GM19467 (cell line): ENCODE data around the gene TFF2.

Experiments used
- ATAC-seq: cut with Tn5 transposase; IDR thresholded peaks from one replicate; pipeline ENCODE4 v1.9.1; 2021; ENCODE audit warnings: mild to moderate bottlenecking, moderate library complexity; ENCODE audit not compliant: unreplicated experiment

The TFF2 gene

DNA sequence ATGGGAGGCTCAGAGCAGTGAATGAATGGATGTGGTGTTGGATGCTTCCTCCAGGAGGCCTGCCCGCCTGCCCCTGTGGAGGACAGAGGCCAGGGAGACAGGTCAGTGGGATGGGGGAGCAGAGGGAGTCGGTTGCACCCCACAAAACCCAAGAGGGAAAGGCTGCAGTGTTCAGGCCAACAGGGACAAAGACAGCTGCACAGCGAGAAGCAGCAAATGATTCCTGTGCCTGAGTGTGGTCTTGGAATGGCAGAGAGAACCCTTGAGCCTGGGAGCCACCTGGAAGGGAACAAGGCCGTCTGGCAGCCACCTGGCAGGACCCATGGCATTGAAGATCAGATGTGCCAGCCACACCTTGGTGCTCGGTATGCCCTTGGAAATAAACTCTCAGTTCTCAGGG, 43.7 kb downstream of the TFF2 start:
- no peak for ATAC-seq

DNA sequence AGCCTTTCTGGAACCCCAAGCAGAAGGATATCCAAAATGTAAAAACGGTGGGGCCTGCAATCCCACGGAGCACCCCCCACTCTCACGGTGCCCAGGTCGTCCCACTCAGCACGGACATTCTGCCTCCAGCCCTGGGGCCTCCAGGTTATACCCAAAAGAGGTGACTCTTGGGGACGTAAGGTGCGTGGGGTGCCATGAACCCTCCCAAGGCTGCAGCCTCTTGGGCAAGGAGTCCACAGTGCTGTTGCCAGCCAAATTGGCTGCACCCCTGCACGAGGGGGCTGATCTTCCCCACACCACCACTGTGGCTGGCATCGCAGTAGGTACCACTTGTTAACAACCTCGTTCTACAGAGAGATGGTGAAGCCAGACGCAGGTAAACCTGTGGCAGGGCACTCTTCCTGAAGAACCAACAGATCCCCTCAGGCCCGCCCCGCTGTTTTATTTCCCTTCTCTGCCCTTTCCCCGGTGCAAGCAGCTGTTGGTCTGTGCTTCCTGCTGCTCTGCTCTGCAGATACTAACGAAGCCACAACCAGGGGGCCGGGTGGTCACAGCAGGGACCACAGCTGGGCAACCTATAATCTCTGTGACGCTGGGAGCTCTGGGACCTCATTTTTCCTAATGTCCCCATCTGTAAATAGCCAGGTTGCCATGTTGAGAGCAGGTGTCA, 44.3 kb downstream of the TFF2 start:
- ATAC-seq, result no peak

DNA sequence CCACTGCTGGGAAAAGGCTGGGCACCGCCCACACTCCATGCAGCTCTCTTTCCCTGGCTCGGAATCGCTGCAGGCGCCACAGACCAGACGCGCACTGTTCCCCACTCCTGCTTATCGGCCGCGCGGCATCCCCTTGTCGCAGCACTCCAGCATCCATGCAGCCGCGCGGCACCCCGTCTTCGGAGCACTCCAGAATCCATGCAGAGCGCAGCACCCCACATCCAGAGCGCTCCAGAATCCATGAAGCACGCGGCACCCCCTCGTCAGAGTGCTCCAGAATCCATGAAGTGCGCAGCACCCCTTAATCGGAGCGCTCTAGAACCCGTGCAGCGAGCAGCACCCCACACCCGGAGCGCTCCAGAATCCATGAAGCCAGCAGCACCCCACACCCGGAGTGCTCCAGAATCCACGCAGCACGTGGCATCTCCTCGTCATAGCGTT, 45.1 kb downstream of the TFF2 start:
- ATAC-seq, result no peak

DNA sequence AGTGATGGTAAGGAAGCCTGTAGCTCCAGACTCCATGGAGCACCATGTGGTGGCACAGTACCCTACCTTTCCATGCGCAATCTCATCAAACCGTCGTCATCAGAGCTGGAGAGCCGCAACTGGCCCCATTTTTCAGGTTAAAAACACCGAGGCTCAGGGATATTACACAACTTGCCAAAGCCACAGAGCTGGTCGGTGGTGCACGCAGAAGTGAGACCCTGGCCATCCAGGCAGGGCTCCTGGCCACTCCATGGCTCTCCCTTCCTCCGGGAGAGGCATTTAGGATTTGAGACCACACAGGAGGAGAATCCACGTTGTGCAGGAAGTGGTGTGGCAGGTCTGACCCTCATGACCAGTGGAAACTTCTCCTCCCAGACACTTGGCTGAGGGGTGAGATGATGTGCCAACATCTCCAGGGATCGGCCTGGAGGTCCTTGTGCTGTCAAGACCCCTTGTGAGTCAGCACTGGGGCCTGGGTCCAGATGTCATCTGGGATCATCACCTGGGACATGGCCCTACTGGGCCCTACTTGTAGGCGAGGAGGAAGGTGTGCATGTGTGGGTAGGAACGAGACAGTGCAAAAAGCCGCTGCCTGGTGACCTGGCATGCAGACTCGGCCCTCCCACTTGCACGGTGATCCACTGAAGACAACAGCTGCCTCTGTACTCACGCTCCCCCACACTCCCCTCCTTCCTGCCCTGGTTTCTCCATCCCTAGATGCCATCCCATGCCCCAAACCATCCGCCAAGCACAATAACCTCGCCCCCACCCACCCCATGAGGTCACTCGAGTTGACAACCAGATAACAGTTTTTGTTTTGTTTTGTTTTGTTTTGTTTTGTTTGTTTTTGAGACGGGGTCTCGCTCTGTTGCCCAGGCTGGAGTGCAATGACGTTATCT, 46.0 kb downstream of the TFF2 start:
- ATAC-seq, result no peak

DNA sequence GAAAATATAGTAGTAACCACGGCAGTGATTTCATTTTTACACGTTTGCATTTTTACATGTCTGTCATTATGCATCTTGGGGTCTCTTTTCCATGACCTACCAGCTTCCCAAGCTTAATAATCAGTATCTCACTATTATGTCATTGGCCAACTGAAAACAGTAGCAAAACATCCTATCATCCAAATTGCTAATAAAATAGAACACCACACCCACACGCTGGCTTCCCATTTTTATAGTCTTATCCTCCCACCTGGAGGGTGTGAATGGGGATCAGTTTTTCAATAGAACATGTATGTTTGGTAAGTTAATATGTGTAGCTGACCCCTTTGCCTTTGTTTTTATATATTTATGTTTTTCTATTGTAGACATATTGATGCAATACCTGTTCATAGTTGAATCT, 47.4 kb downstream of the TFF2 start:
- no peak for ATAC-seq

DNA sequence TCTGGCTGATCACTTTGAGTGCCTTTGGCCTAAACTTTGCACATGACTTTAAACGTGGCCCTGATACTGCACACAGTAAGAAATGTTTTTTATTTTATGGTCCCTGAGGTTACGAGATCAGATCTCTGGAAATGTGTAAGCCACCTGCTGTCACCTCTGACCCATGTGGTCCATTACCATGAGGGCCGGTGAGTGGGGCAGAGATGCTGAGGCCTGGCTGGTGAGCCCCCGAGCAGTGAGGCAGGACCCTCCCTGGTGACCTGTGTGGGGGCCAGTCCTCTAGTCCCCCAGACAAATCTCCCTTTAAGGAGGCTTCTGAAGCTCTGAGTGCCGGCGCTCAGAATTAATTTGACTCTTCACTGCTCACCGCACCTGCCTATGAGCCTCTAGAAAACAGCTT, 48.0 kb downstream of the TFF2 start:
- ATAC-seq, result no peak

DNA sequence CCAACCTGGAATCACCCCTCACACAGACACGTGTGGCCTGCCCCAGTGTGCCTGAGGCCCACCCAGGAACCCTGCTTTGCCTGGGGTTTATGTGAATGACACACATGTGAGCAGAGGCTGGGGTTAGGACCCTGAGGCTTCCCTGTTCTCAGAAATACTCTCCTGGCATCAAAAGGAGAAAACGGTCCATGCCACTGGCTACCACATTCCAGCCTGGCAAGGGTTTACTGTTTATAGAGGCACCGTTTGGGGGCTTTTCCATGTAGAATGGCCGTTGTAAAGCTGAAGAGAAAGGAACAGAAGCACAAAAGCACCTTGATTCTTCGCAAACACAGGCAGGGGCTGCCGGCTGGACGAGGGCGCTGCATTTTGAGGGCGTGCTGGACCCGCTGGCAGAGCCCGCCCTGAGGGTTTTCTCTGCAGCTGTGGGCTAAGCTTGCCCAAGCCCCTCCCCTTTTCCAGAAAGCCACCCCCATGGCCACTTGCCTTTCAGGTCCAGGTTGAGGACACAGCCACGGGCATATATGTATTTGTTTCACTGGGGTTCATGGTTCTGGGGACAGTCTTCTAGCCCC, 48.6 kb downstream of the TFF2 start:
- no peak for ATAC-seq

DNA sequence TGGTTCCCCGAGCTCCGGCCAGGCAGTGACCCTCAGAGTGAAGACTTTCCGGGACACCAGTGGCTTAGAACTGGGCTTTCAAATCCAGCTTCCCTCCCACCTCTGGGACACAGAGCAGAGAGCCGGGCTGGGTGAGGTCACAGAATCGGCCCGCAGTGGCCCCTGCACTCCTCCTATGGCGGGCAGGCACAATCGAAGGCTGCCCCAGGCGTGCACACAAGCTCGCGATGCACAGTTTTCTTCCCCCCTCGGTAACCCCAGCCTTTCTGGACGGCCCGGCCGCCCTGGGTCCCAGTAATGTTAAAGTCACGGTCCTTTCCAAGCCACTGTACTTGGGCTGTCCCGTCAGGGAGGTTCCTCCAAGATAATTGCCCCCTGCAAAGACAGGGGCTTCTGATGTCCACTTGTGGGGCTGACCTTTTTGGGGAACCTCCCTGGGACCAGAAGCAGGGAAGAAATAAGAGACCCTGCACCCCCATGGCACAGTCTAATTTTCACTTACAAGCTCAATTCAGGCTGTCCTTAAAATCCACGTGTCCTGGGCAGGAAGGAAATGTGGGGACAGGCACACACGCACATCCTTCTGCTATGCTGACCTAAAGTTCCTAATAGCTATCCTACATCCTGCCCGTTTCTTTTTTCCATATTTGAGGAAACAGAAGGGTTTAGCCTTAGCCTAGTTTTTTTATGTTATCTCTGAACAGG, 49.3 kb downstream of the TFF2 start:
- ATAC-seq, result no peak

DNA sequence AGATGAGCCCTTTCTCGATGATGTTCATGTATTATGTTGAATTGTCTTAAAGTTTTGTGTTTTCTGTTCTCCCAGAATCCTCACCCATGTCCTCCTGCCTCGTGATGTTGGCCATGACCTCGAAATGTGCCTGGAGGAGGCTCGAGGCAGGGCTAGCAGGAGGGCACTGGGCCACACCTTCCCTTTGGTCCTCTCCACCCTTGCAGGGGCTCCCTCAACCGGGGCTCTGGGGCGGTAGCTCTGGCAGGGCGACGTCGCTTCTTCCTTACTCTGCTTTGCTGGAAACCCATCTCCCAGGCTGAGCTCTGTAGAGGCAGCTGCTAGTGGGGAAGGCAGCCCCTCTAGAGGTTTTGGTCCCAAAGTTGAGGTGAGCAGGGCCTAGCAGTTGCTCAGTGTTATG, 49.8 kb downstream of the TFF2 start:
- no peak for ATAC-seq

DNA sequence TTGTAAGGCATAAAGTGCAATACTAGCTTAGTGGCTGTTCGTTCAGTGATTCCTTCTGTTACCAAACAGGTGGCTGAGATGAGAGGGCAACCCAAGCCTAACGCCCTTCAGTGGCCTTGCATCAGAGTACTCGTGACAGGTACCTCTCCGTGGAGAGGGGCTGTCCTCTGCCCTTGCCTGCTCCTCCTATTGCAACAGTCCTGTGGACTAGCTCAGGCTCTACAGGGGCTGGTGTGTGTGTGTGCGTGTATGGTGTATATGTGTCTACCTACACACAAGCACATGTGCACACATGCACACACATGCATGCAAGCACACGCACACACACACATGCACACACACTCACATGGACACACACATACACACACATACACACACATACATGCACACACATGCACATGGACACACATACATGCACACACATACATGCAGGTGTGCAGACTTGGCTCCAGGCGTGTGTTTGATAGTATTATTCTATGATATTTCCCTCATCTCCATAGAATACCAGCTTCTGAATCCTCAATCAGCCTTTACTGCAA, 50.7 kb downstream of the TFF2 start:
- no peak for ATAC-seq

DNA sequence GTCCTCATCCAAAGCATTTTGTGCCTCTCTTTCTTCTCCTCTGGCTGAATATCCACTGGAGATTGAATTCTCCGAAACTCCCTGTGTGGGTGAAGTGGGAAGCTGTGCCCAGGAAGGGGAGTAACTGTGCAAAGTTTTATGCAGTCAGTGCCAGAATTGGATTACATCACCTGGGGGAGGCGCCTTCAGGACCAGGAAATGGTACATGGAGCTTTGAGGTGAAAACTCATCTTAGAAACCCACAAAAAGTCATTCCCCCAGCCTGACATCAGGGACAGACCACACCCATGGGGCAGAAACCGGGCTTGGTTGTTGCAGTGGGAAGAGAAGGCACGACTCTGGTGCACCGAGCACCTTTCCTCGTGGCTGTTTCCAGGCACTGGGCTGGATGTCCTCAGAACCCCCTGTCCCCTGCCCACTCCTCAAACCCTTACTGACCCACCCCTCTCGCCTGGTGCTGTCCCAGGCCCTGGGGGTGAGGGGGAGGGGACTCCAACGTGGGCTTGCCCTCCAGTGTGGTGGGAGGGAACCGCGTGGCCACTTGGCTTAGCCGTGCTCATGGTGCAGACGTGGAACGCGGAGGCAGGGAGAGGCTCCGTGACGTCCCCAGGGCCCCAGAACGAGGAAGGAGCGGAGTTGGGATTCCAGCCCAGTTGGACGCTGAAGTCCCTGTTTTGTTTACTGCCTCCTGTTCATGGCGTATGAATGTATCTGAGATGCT, 51.3 kb downstream of the TFF2 start:
- no peak for ATAC-seq

DNA sequence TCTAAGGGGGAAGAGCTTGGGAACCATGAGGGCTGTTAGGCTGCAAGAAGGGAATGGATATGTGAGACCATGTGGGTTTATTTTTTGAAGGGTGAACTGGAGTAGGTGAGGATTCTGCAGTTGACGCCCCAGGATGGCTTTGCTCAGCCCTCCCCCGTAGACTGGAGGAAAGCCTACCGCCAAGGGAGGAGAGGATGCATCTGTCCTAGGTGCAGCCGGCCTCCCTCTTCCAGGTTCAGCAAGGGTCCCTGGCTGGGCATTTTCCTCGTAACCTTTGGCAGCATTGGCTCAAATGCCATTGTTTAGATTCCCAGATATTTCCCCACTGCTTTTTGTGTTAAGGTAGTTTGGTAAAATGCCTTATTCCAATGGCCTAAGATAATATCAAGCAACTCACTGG, 52.1 kb downstream of the TFF2 start:
- ATAC-seq, result no peak

DNA sequence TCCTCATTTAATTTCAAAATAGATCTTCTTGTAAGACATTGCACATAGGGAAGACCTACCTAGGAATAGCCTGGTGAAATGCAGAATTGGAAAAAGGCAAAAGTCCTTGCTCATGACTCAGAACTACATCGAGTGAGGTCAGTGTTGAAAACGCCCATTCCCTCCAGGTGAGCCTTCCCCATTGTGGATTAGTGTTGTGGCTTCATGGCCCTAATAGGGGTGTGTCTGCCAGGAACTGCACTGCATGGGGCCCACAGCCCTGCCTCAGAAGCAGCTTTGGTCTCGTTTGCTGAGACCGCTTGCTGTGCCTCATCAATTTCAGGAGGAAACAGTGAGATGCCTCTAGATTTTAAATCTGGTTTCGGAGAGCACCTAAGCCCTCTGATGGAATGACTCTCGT, 52.6 kb downstream of the TFF2 start:
- no peak for ATAC-seq

DNA sequence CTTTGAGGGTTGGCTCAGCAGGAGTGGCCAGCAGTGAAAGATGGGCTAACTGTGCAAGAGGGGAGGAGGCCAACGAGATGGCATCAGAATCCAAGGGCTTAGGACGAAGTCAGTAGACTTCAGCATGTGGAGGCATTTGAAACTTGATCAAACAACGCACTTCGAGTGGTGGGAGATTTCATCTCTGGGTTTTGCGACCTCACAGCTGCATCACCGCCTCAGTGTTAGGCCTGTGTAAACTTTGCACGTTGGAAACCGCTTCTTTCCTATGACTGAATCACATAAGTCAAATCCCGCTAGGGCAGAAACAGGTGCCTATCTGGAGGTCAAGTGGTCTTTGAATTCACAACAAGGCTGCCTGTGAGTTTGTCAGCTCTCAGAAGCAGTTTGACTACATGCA, 53.4 kb downstream of the TFF2 start:
- ATAC-seq, result no peak

DNA sequence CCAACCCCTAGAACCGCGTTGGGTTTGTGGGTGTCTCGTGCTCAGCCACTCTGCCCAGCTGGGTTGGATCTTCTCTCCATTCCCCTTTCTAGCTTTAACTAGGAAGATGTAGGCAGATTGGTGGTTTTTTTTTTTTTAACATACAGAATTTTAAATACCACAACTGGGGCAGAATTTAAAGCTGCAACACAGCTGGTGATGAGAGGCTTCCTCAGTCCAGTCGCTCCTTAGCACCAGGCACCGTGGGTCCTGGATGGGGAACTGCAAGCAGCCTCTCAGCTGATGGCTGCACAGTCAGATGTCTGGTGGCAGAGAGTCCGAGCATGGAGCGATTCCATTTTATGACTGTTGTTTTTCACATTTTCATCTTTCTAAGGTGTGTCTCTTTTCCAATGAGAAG, 54.3 kb downstream of the TFF2 start:
- ATAC-seq, result no peak
